Anterior cingulate cortex (tissue), 58 donors: ENCODE measurements around the gene ZYX.

Experiments used
- DNase-seq, 58 donors: peaks; one replicate each; lab custom pipeline; 2025; lab: John Stamatoyannopoulos, UW

Gene ZYX

GRCh38 chr7:143361552-143362130 is 19.5 kb upstream of the ZYX start:
- DNase-seq: peak in 7 of 58 donors; percentile 23 to 72 (median 46)

- DNase-seq: peak in 32 of 58 donors; percentile 28 to 71 (median 55)
Observed at GRCh38 chr7:143362131-143363015, 18.8 kb upstream of the ZYX start, which contains the start of gene FAM131B. TSS of gene FAM131B (minus strand) at chr7:143362713. CDS start at chr7:143362603, 110 bp downstream.

GRCh38 chr7:143363016-143363937 is 17.9 kb upstream of the ZYX start:
- DNase-seq: peak in 6 of 58 donors; percentile 27 to 58 (median 48)

GRCh38 chr7:143367972-143368371 is 13.2 kb upstream of the ZYX start:
- no peak for DNase-seq

GRCh38 chr7:143368387-143368786 is 12.8 kb upstream of the ZYX start:
- DNase-seq: no peak

GRCh38 chr7:143369678-143370651 is 11.2 kb upstream of the ZYX start:
- DNase-seq: no peak

- DNase-seq: peak in 52 of 58 donors; percentile 18 to 91 (median 72)
Observed at GRCh38 chr7:143372070-143372469, 9.1 kb upstream of the ZYX start.

- no peak for DNase-seq
Observed at GRCh38 chr7:143373255-143373794, 7.8 kb upstream of the ZYX start.

GRCh38 chr7:143374561-143374960 is 6.6 kb upstream of the ZYX start:
- no peak for DNase-seq

- peak in 3 of 58 donors; percentile 17 to 45 (median 20) for DNase-seq
Observed at GRCh38 chr7:143375298-143376034, 5.7 kb upstream of the ZYX start.

GRCh38 chr7:143376396-143376795 is 4.7 kb upstream of the ZYX start:
- DNase-seq: no peak

- peak in 2 of 58 donors; percentile 65 to 71 for DNase-seq
Observed at GRCh38 chr7:143379611-143380259, 1.4 kb upstream of the ZYX start.

GRCh38 chr7:143380260-143380645 is 892 bp upstream of the ZYX start:
- DNase-seq: peak in 57 of 58 donors; percentile 47 to 92 (median 75)

GRCh38 chr7:143381427-143382125 is 431 bp downstream of the ZYX start:
- peak in 37 of 58 donors; percentile 9 to 79 (median 42) for DNase-seq

GRCh38 chr7:143382126-143382790 is 1.1 kb downstream of the ZYX start:
- no peak for DNase-seq

GRCh38 chr7:143382791-143383641 is 1.9 kb downstream of the ZYX start:
- DNase-seq: no peak
